ENCODE data around the gene OR6Q1.

The OR6Q1 gene

GRCh38 chr11:58058276-58059006 is 27.7 kb downstream of the OR6Q1 start:
- no peak for DNase-seq (ENCODE audit: low read depth in 2 of 2)

- no peak for DNase-seq (ENCODE audit: low read depth in 2 of 2)
Measured at GRCh38 chr11:58059007-58059350, 28.2 kb downstream of the OR6Q1 start.

- no peak for DNase-seq (ENCODE audit: low read depth in 2 of 2)
Measured at GRCh38 chr11:58060535-58060934, 29.8 kb downstream of the OR6Q1 start.

GRCh38 chr11:58060939-58061672 is 30.4 kb downstream of the OR6Q1 start:
- DNase-seq (ENCODE audit: low read depth in 2 of 2), result no peak

- no peak for DNase-seq (ENCODE audit: low read depth in 2 of 2)
Measured at GRCh38 chr11:58061813-58062212, 31.1 kb downstream of the OR6Q1 start.

- no peak for DNase-seq (ENCODE audit: low read depth in 2 of 2)
Measured at GRCh38 chr11:58067685-58068084, 36.9 kb downstream of the OR6Q1 start.

- no peak for DNase-seq (ENCODE audit: low read depth in 2 of 2)
Measured at GRCh38 chr11:58068655-58069054, 37.9 kb downstream of the OR6Q1 start.

- no peak for DNase-seq (ENCODE audit: low read depth in 2 of 2)
Measured at GRCh38 chr11:58070585-58070984, 39.8 kb downstream of the OR6Q1 start.

GRCh38 chr11:58075781-58076180 is 45.0 kb downstream of the OR6Q1 start:
- no peak for DNase-seq (ENCODE audit: low read depth in 2 of 2)

Measured in stimulated activated CD4-positive, alpha-beta T cell treated with anti-CD3 and anti-CD28 coated beads, Interleukin-1b, Interleukin-23, amount 100 ng/mL, for 1 hour (primary cell).